Osteocyte (in vitro differentiated cells): ENCODE measurements around the gene LGR4. TPM values are rescaled to one million over a fixed set of nuclear protein-coding genes. Genes with fewer than 3 reads are reported as not detected.
"Not testable (repeated sequence)": the region's sequence is repeated elsewhere in the genome, so short reads cannot be mapped to it uniquely, and the experiment has no call there.

Source experiments
- DNase-seq: peaks from one replicate; pipeline ENCODE4 v3.0.0; 2021; ENCODE audit warnings: mixed read lengths; ENCODE audit not compliant: unreplicated experiment; ENCODE audit errors: extremely low spot score
- H3K27ac Mint-ChIP-seq: one replicate; pipeline ENCODE4 v1.8.0; 2021; ENCODE audit warnings: mild to moderate bottlenecking, mixed read lengths; ENCODE audit not compliant: unreplicated experiment
- H3K27me3 Mint-ChIP-seq: one replicate; pipeline ENCODE4 v1.8.0; 2021; ENCODE audit warnings: mixed read lengths; ENCODE audit not compliant: unreplicated experiment
- H3K36me3 Mint-ChIP-seq: one replicate; pipeline ENCODE4 v1.8.0; 2021; ENCODE audit warnings: mixed read lengths; ENCODE audit not compliant: unreplicated experiment
- H3K4me1 Mint-ChIP-seq: one replicate; pipeline ENCODE4 v1.8.0; 2021; ENCODE audit warnings: mixed read lengths; ENCODE audit not compliant: unreplicated experiment
- H3K4me3 Mint-ChIP-seq: one replicate; pipeline ENCODE4 v1.8.0; 2021; ENCODE audit warnings: mild to moderate bottlenecking, moderate library complexity, mixed read lengths; ENCODE audit not compliant: unreplicated experiment
- H3K9me3 Mint-ChIP-seq: one replicate; pipeline ENCODE4 v1.8.0; 2021; ENCODE audit warnings: mixed read lengths; ENCODE audit not compliant: unreplicated experiment
- CTCF ChIP-seq: fragments of 200-600 bp; sonication (generic); IDR thresholded peaks from 2 replicates; pipeline ENCODE4 v1.5.0; 2021; ENCODE audit warnings: antibody characterized with exemption, mild to moderate bottlenecking, moderate library complexity
- total RNA-seq: library from RNA; stranded (reverse); gene quantifications from 2 replicates; pipeline ENCODE4 v1.2.1, GENCODE V29; 2021

The LGR4 gene
- total RNA-seq, 1 donor from 2014 or later, result 61.9 TPM

GRCh38 chr11:27347359-27348339 is 124.9 kb downstream of the LGR4 start:
- peaks cover 19% of the 10 kb centered on the region for H3K4me1 Mint-ChIP-seq
- H3K4me3 Mint-ChIP-seq, result no peak overlapping the region
- H3K36me3 Mint-ChIP-seq, result peaks cover 1% of the 10 kb centered on the region
- H3K9me3 Mint-ChIP-seq, result no peaks in the 10 kb centered on the region
- TF ChIP-seq CTCF, result no peak
- peak overlapping the region; percentile 32 for H3K27ac Mint-ChIP-seq
- no peak for DNase-seq
- no peaks in the 10 kb centered on the region for H3K27me3 Mint-ChIP-seq

GRCh38 chr11:27339941-27340340 is 132.6 kb downstream of the LGR4 start:
- Mint-ChIP-seq H3K4me3 (no peak overlapping the region), H3K4me1 (peaks cover 23% of the 10 kb centered on the region), H3K27ac (peak overlapping the region; percentile 79), H3K9me3 (no peaks in the 10 kb centered on the region), H3K27me3 (no peaks in the 10 kb centered on the region), H3K36me3 (peaks cover 4% of the 10 kb centered on the region)
- no peak for DNase-seq
- no peak for TF ChIP-seq CTCF

- not testable (repeated sequence) for H3K9me3 Mint-ChIP-seq, H3K27me3 Mint-ChIP-seq, H3K27ac Mint-ChIP-seq, H3K36me3 Mint-ChIP-seq, H3K4me3 Mint-ChIP-seq, DNase-seq
- H3K4me1 Mint-ChIP-seq, result peaks cover 21% of the 10 kb centered on the region
Measured at GRCh38 chr11:27334764-27335163, 137.8 kb downstream of the LGR4 start.

GRCh38 chr11:27331981-27332380 is 140.6 kb downstream of the LGR4 start:
- Mint-ChIP-seq H3K27ac (peak overlapping the region; percentile 37), H3K36me3 (peaks cover 4% of the 10 kb centered on the region), H3K4me1 (peaks cover 38% of the 10 kb centered on the region), H3K9me3 (no peaks in the 10 kb centered on the region), H3K27me3 (no peaks in the 10 kb centered on the region), H3K4me3 (no peak overlapping the region)
- no peak for TF ChIP-seq CTCF
- DNase-seq, result no peak

- DNase-seq, result no peak
- Mint-ChIP-seq H3K9me3 (peaks cover 5% of the 10 kb centered on the region), H3K27me3 (no peaks in the 10 kb centered on the region), H3K4me1 (peaks cover 38% of the 10 kb centered on the region), H3K36me3 (no peaks in the 10 kb centered on the region), H3K4me3 (no peak overlapping the region), H3K27ac (no peak overlapping the region)
- no peak for TF ChIP-seq CTCF
Measured at GRCh38 chr11:27330633-27331270, 141.8 kb downstream of the LGR4 start.
